Neural cell (in vitro differentiated cells): ENCODE results near the gene IST1. TPM values are rescaled to one million over a fixed set of nuclear protein-coding genes. Genes with fewer than 3 reads are reported as not detected.

ENCODE experiments used
- H2AFZ ChIP-seq: fragments of 200-600, 300-800 bp; sonication (generic), shearing (Covaris generic); 2 replicates; pipeline ENCODE4 v1.6.0; 2014; ENCODE audit warnings: low read depth, mild to moderate bottlenecking, antibody characterized with exemption, low read length, moderate library complexity
- H3F3A ChIP-seq: fragments of 200-600 bp; shearing (Covaris generic); 2 replicates; pipeline ENCODE4 v1.6.1; 2016; ENCODE audit warnings: mild to moderate bottlenecking, moderate library complexity, mixed read lengths, antibody characterized with exemption, low read length; ENCODE audit not compliant: insufficient read depth, poor library complexity, severe bottlenecking
- H3K27ac ChIP-seq: fragments of 200-600, 300-800 bp; sonication (generic), shearing (Covaris generic); 2 replicates; pipeline ENCODE4 v1.5.1; 2014; ENCODE audit warnings: mild to moderate bottlenecking, low read length, moderate library complexity
- H3K27me3 ChIP-seq: fragments of 300-800, 200-600 bp; sonication (generic), shearing (Covaris generic); 2 replicates; pipeline ENCODE4 v1.6.0; 2014; ENCODE audit warnings: mild to moderate bottlenecking, low read depth, low read length, moderate library complexity; ENCODE audit not compliant: insufficient read depth
- H3K36me3 ChIP-seq: fragments of 300-800, 200-600 bp; sonication (generic), shearing (Covaris generic); 2 replicates; pipeline ENCODE4 v1.5.1; 2014; ENCODE audit warnings: mild to moderate bottlenecking, antibody characterized with exemption, low read length, moderate library complexity; ENCODE audit not compliant: insufficient read depth
- H3K4me2 ChIP-seq: fragments of 300-800, 200-600 bp; sonication (generic), shearing (Covaris generic); 2 replicates; pipeline ENCODE4 v1.6.0; 2014; ENCODE audit warnings: mild to moderate bottlenecking, low read length
- H3K4me3 ChIP-seq: fragments of 300-800, 200-600 bp; sonication (generic), shearing (Covaris generic); 2 replicates; pipeline ENCODE4 v1.5.1; 2014; ENCODE audit warnings: mild to moderate bottlenecking, low read length, moderate library complexity
- H3K79me2 ChIP-seq: fragments of 200-600 bp; shearing (Covaris generic); replicated peaks from 2 replicates; pipeline ENCODE4 v1.6.0; 2014; ENCODE audit warnings: mild to moderate bottlenecking, low read length, moderate library complexity; ENCODE audit not compliant: insufficient read depth
- H3K9ac ChIP-seq: fragments of 300-800, 200-600 bp; sonication (generic), shearing (Covaris generic); 2 replicates; pipeline ENCODE4 v1.6.1; 2016; ENCODE audit warnings: mild to moderate bottlenecking, low read length, mixed read lengths
- H3K9me2 ChIP-seq: fragments of 200-600 bp; shearing (Covaris generic); 2 replicates; pipeline ENCODE4 v1.6.1; 2016; ENCODE audit warnings: mild to moderate bottlenecking, low read length, mixed read lengths; ENCODE audit not compliant: insufficient read depth
- H3K9me3 ChIP-seq: fragments of 200-600, 300-800 bp; sonication (generic), shearing (Covaris generic); 2 replicates; pipeline ENCODE4 v1.6.1; 2016; ENCODE audit warnings: mild to moderate bottlenecking, mixed run types, low read length, moderate library complexity, mixed read lengths
- H4K20me1 ChIP-seq: fragments of 200-600 bp; shearing (Covaris generic); 2 replicates; pipeline ENCODE4 v1.6.1; 2016; ENCODE audit warnings: mild to moderate bottlenecking, mixed run types; ENCODE audit not compliant: insufficient read depth
- EP300 ChIP-seq: fragments of 450-650 bp; conservative IDR thresholded peaks from 2 replicates; pipeline ENCODE4 v1.6.1; 2014; ENCODE audit warnings: antibody characterized with exemption, mild to moderate bottlenecking, moderate library complexity; ENCODE audit not compliant: poor library complexity, severe bottlenecking
- EZH2 ChIP-seq: fragments of 200-600, 300-800 bp; shearing (Covaris generic), sonication (generic); IDR thresholded peaks from 2 replicates; pipeline ENCODE4 v1.6.1; 2014; ENCODE audit warnings: antibody characterized with exemption, low read length, borderline replicate concordance, mild to moderate bottlenecking; ENCODE audit not compliant: insufficient read depth, poor library complexity, severe bottlenecking
- POLR2AphosphoS5 ChIP-seq: IDR thresholded peaks from 2 replicates; pipeline ENCODE4 v1.6.1; 2012
- RAD21 ChIP-seq: fragments of 450-650 bp; conservative IDR thresholded peaks from 2 replicates; pipeline ENCODE4 v1.6.1; 2014; ENCODE audit warnings: antibody characterized with exemption, mild to moderate bottlenecking, moderate library complexity
- SMC3 ChIP-seq: fragments of 450-650 bp; conservative IDR thresholded peaks from 2 replicates; pipeline ENCODE4 v1.6.1; 2014; ENCODE audit warnings: antibody characterized with exemption, mild to moderate bottlenecking, moderate library complexity; ENCODE audit not compliant: poor library complexity
- TAF1 ChIP-seq: IDR thresholded peaks from 2 replicates; pipeline ENCODE4 v1.6.1; 2012; ENCODE audit warnings: low read depth
- polyA plus RNA-seq: library from polyadenylated mRNA; depleted of rRNA; stranded (reverse); fragments of >200 nt; gene quantifications from 2 replicates; pipeline ENCODE4 v1.2.3, GENCODE V29; 2014
- TF ChIP-seq, protein P1 (sequence below): fragments of 450-650 bp; IDR thresholded peaks from 2 replicates; pipeline ENCODE4 v1.5.1; 2014; ENCODE audit warnings: antibody characterized with exemption, mild to moderate bottlenecking, moderate library complexity; ENCODE audit not compliant: poor library complexity, severe bottlenecking
- TF ChIP-seq, protein P2 (sequence below): IDR thresholded peaks from 2 replicates; pipeline ENCODE4 v1.6.1; 2012; ENCODE audit warnings: borderline replicate concordance

The IST1 gene
- polyA plus RNA-seq, 1 donor from 2014 or later: 389 TPM

DNA sequence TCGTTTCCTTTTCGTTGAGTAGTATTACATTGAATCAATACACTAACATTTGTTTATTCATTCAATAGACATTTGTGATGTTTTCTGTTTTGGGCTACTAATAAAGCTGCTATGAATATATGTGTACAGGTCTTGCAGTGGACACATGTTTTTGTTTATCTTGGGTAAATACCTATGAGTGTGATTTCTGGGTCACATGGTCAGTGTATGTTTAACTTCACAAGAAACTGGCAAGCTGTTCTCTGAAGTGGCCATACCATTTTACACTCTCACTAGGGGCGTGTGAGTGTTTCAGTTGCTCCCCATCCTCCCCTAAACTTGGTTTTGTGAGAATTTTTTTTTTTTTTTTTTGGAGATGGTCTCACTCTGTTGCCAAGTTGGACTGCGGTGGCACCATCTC lies 69.9 kb downstream of the IST1 start:
- H3K27ac ChIP-seq: no peak overlapping the region
- H3K9ac ChIP-seq: no peak overlapping the region
- H4K20me1 ChIP-seq: no peaks in the 10 kb centered on the region
- H3K4me3 ChIP-seq: no peak overlapping the region
- no peaks in the 10 kb centered on the region for H3K36me3 ChIP-seq
- TF ChIP-seq EP300: no peak
- no peak for TF ChIP-seq SMC3
- no peak for TF ChIP-seq RAD21
- TF ChIP-seq, protein P1, sequence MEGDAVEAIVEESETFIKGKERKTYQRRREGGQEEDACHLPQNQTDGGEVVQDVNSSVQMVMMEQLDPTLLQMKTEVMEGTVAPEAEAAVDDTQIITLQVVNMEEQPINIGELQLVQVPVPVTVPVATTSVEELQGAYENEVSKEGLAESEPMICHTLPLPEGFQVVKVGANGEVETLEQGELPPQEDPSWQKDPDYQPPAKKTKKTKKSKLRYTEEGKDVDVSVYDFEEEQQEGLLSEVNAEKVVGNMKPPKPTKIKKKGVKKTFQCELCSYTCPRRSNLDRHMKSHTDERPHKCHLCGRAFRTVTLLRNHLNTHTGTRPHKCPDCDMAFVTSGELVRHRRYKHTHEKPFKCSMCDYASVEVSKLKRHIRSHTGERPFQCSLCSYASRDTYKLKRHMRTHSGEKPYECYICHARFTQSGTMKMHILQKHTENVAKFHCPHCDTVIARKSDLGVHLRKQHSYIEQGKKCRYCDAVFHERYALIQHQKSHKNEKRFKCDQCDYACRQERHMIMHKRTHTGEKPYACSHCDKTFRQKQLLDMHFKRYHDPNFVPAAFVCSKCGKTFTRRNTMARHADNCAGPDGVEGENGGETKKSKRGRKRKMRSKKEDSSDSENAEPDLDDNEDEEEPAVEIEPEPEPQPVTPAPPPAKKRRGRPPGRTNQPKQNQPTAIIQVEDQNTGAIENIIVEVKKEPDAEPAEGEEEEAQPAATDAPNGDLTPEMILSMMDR: no peak
- H3K4me2 ChIP-seq: no peak overlapping the region
- no peak overlapping the region for H2AFZ ChIP-seq
- H3K27me3 ChIP-seq: no peaks in the 10 kb centered on the region
- no peaks in the 10 kb centered on the region for H3K9me3 ChIP-seq
- H3K9me2 ChIP-seq: no peaks in the 10 kb centered on the region
- H3K79me2 ChIP-seq: no peaks in the 10 kb centered on the region
- H3F3A ChIP-seq: no peaks in the 10 kb centered on the region

DNA sequence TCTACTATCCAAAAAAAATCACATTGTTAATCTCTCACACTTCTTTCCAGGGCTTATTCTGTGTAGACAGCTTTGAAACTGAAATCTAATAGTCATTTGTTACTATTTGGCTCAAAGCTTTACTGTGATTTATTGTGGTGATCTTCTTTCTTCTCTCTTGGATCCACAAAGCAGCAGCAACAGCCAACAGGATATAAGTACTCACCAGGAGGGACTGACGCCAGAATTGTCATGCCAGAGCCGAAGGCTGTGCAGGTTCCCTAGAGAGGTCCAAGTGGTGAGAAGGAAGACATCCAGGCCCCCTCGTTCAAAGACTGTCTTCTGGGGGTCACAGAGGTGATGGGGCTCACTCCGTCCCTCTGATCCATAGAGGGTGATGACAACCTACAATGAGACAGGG lies 71.6 kb downstream of the IST1 start:
- no peaks in the 10 kb centered on the region for H3F3A ChIP-seq
- no peaks in the 10 kb centered on the region for H3K36me3 ChIP-seq
- H3K9ac ChIP-seq: no peak overlapping the region
- no peak overlapping the region for H3K4me3 ChIP-seq
- H3K9me3 ChIP-seq: no peaks in the 10 kb centered on the region
- H4K20me1 ChIP-seq: no peaks in the 10 kb centered on the region
- H3K27me3 ChIP-seq: no peaks in the 10 kb centered on the region
- H3K4me2 ChIP-seq: no peak overlapping the region
- H3K9me2 ChIP-seq: no peaks in the 10 kb centered on the region
- no peak overlapping the region for H3K27ac ChIP-seq
- no peak overlapping the region for H2AFZ ChIP-seq
- TF ChIP-seq RAD21 (no peak), EZH2 (no peak), TAF1 (no peak)
- no peaks in the 10 kb centered on the region for H3K79me2 ChIP-seq

DNA sequence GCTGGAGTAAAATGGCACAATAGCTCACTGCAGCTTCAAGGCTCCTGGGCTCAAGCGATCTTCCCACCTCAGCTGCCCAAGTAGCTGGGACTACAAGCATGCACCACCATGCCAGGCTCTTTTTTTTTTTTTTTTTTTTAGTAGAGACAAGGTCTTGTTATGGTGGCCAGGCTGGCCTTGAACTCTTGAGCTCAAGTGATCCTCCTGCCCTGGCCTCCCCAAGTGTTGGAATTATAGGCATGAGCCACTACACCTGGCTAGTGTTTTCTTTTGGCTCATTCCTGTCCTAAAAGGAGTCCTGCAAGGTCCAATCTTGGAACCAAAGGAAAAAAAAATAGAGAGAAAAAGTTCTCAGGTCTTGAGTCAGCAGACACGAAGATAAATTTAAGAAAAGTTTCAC lies 74.0 kb downstream of the IST1 start:
- Histone ChIP-seq H3K9ac (no peak overlapping the region), H3K4me3 (no peak overlapping the region), H2AFZ (no peak overlapping the region), H3K9me2 (no peaks in the 10 kb centered on the region), H3K27me3 (no peaks in the 10 kb centered on the region), H3K9me3 (no peaks in the 10 kb centered on the region), H3K36me3 (no peaks in the 10 kb centered on the region), H3F3A (no peaks in the 10 kb centered on the region), H3K27ac (no peak overlapping the region), H3K4me2 (no peak overlapping the region), H3K79me2 (no peaks in the 10 kb centered on the region), H4K20me1 (no peaks in the 10 kb centered on the region)
- TF ChIP-seq, protein P1: no peak
- TF ChIP-seq, protein P2, sequence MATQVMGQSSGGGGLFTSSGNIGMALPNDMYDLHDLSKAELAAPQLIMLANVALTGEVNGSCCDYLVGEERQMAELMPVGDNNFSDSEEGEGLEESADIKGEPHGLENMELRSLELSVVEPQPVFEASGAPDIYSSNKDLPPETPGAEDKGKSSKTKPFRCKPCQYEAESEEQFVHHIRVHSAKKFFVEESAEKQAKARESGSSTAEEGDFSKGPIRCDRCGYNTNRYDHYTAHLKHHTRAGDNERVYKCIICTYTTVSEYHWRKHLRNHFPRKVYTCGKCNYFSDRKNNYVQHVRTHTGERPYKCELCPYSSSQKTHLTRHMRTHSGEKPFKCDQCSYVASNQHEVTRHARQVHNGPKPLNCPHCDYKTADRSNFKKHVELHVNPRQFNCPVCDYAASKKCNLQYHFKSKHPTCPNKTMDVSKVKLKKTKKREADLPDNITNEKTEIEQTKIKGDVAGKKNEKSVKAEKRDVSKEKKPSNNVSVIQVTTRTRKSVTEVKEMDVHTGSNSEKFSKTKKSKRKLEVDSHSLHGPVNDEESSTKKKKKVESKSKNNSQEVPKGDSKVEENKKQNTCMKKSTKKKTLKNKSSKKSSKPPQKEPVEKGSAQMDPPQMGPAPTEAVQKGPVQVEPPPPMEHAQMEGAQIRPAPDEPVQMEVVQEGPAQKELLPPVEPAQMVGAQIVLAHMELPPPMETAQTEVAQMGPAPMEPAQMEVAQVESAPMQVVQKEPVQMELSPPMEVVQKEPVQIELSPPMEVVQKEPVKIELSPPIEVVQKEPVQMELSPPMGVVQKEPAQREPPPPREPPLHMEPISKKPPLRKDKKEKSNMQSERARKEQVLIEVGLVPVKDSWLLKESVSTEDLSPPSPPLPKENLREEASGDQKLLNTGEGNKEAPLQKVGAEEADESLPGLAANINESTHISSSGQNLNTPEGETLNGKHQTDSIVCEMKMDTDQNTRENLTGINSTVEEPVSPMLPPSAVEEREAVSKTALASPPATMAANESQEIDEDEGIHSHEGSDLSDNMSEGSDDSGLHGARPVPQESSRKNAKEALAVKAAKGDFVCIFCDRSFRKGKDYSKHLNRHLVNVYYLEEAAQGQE: no peak
- no peak for TF ChIP-seq POLR2AphosphoS5
